RWPE2 (cell line): ENCODE data around the gene ADK.

Experiments
- ATAC-seq: fragments of 200-7000 bp; cut with Tn5 transposase; 3 replicates; pipeline ENCODE4 v1.9.1; 2021; ENCODE audit warnings: low read depth
- DNase-seq: peaks from one replicate; pipeline ENCODE4 v3.0.0-alpha.2; 2020; ENCODE audit warnings: low spot score
- H3K27ac ChIP-seq: fragments of 450-650 bp; 2 replicates; pipeline ENCODE4 v1.5.1; 2017; ENCODE audit warnings: mild to moderate bottlenecking; ENCODE audit not compliant: poor library complexity, severe bottlenecking
- H3K27me3 ChIP-seq: fragments of 250-450 bp; sonication (Bioruptor Pico); 2 replicates; pipeline ENCODE4 v1.5.1; 2021; ENCODE audit warnings: mild to moderate bottlenecking, moderate library complexity; ENCODE audit not compliant: insufficient read depth, poor library complexity, severe bottlenecking
- H3K36me3 ChIP-seq: fragments of 250-450 bp; sonication (Bioruptor Pico); 2 replicates; pipeline ENCODE4 v1.5.1; 2020; ENCODE audit warnings: low read depth, mild to moderate bottlenecking, moderate library complexity
- H3K4me1 ChIP-seq: fragments of 250-450 bp; sonication (Bioruptor Pico); 2 replicates; pipeline ENCODE4 v1.5.1; 2021; ENCODE audit warnings: mild to moderate bottlenecking, moderate library complexity; ENCODE audit not compliant: insufficient read depth, poor library complexity, severe bottlenecking
- H3K4me3 ChIP-seq: fragments of 250-450 bp; sonication (Bioruptor Pico); 2 replicates; pipeline ENCODE4 v1.5.1; 2021; ENCODE audit warnings: mild to moderate bottlenecking, moderate library complexity; ENCODE audit not compliant: severe bottlenecking
- H3K9me3 ChIP-seq: fragments of 250-450 bp; sonication (Bioruptor Pico); 2 replicates; pipeline ENCODE4 v1.5.1; 2021; ENCODE audit warnings: mild to moderate bottlenecking, moderate library complexity; ENCODE audit not compliant: severe bottlenecking
- TF ChIP-seq, protein P1 (sequence below): fragments of 450-650 bp; IDR thresholded peaks from one replicate; pipeline ENCODE4 v1.5.1; 2017; ENCODE audit warnings: mild to moderate bottlenecking, moderate library complexity; ENCODE audit not compliant: poor library complexity, severe bottlenecking

Gene ADK

DNA sequence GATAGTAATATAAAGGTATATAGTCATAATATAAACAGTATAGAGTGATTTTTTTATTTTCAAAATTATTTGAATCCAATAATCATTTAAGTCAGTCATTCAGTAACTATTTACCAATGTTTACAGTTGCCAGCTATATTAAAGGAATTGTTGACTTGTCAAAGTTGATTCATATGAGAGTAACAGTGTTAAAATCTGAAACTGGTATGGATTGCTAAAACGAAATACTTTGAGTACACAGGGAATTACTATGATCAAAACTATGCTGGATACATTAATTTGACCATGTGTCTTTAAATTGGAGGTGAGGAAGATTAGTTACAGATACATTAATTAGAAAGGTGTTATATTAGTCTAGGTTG is 282.6 kb downstream of the ADK start:
- H3K36me3 ChIP-seq, result peaks cover 10% of the 10 kb centered on the region
- H3K4me3 ChIP-seq, result no peak overlapping the region
- H3K27me3 ChIP-seq, result no peaks in the 10 kb centered on the region
- H3K27ac ChIP-seq, result no peak overlapping the region
- TF ChIP-seq, protein P1, sequence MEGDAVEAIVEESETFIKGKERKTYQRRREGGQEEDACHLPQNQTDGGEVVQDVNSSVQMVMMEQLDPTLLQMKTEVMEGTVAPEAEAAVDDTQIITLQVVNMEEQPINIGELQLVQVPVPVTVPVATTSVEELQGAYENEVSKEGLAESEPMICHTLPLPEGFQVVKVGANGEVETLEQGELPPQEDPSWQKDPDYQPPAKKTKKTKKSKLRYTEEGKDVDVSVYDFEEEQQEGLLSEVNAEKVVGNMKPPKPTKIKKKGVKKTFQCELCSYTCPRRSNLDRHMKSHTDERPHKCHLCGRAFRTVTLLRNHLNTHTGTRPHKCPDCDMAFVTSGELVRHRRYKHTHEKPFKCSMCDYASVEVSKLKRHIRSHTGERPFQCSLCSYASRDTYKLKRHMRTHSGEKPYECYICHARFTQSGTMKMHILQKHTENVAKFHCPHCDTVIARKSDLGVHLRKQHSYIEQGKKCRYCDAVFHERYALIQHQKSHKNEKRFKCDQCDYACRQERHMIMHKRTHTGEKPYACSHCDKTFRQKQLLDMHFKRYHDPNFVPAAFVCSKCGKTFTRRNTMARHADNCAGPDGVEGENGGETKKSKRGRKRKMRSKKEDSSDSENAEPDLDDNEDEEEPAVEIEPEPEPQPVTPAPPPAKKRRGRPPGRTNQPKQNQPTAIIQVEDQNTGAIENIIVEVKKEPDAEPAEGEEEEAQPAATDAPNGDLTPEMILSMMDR, result no peak
- DNase-seq (no peak), ATAC-seq (no peak)
- no peaks in the 10 kb centered on the region for H3K9me3 ChIP-seq
- H3K4me1 ChIP-seq, result no peaks in the 10 kb centered on the region

DNA sequence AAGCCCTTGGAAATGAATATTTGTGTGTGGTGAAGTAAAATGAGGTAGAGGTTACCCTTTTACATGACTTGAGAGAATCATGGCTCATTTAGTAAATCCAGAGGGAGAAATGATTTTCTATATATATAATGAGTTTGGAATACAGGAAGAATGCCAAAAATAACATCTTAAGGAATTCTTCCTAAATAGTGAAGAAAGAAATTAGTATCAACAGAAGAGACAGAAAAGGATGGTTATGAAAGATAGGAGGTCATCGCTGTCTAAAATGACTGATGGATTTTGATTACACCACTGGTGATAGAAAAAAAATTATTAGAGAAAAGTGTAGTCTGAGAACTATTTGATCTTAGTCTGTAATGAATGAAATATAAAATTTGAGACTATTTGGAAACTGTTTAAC is 283.0 kb downstream of the ADK start:
- no peak for DNase-seq

DNA sequence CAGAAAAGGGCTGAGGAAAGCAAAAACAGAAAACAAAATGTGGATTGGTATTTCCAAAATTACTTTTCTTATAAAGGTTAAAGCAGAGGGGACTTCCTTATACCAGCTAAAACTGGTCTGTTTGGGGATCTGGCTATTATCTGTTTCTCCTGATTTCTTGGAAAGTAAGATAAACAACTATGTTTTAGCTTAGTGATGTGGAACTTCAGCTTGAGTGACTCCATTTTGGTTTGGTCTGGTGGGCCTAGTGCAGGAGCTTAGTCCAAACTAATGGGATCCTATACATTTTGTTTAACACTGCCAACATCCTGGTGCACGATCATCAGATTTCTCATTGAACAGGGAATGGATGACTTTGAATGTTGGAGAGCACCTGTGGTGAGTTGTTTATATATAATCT is 283.5 kb downstream of the ADK start:
- Histone ChIP-seq H3K27ac (no peak overlapping the region), H3K27me3 (no peaks in the 10 kb centered on the region), H3K9me3 (no peaks in the 10 kb centered on the region), H3K36me3 (peaks cover 12% of the 10 kb centered on the region; the same call in 1 of the 2 replicates), H3K4me3 (no peak overlapping the region), H3K4me1 (no peaks in the 10 kb centered on the region)
- ATAC-seq (no peak), DNase-seq (no peak)
- TF ChIP-seq, protein P1, result no peak

More for the DNA sequence above, 283.0 kb downstream of the ADK start:
- peaks cover 10% of the 10 kb centered on the region for H3K36me3 ChIP-seq
- H3K4me1 ChIP-seq, result no peaks in the 10 kb centered on the region
- TF ChIP-seq, protein P1, result no peak
- no peak for ATAC-seq
- H3K9me3 ChIP-seq, result no peaks in the 10 kb centered on the region
- H3K27ac ChIP-seq, result no peak overlapping the region
- no peaks in the 10 kb centered on the region for H3K27me3 ChIP-seq
- H3K4me3 ChIP-seq, result no peak overlapping the region

DNA sequence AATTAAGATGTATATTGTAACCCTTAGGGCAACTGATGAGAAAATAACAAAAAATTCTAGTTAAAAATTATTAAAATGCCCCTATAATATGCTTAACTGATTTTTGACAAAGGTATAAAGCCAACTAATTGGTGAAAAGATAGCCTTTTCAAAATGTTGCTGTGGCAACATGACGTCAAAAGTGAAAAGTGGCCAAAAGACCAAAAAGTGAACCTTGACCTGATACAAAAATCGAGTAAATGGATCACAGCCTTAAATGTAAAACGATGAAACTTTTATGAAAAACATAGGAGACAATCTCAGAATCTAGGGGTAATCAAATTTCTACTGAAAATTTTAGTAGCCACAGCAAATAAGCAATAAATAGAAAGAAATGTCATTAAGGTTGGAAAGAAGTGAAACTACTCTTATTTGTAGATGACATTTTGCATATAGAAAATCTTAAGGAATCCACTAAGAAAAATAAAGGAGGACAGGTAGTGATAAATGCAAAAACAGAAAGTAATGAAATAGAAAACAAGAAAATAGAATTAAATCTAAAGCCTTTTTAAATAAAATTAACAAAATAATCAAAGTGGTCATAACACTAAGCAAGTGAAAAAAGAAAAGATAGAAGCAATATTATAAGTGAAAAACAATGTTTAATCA is 285.6 kb downstream of the ADK start:
- Histone ChIP-seq H3K4me3 (no peak overlapping the region), H3K9me3 (no peaks in the 10 kb centered on the region), H3K36me3 (peaks cover 22% of the 10 kb centered on the region), H3K27me3 (no peaks in the 10 kb centered on the region), H3K27ac (no peak overlapping the region), H3K4me1 (no peaks in the 10 kb centered on the region)
- TF ChIP-seq, protein P1, result no peak
- no peak for ATAC-seq
- no peak for DNase-seq

DNA sequence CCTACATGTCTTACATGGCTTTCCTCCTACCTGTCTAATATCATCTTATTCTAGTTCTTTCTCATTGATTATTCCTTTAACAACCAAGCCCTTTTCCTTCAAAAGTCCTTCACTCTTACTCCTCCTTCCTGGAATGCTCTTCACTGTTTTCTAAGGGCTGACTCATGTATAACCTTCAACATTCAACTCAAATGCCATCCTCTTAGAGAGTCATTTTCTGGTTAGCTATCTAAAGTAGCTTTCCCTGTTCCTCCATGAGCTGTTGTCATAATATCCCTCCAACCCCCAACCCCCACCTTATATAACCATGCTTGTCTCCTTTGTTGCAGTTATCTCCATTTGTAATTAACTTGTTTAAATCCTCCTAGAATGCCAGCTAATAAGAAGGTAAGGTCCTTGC is 286.8 kb downstream of the ADK start:
- no peak overlapping the region for H3K27ac ChIP-seq
- peak; percentile 51; the same call in 1 of the 3 replicates for ATAC-seq
- H3K27me3 ChIP-seq, result no peaks in the 10 kb centered on the region
- DNase-seq, result no peak
- no peaks in the 10 kb centered on the region for H3K4me1 ChIP-seq
- H3K4me3 ChIP-seq, result no peak overlapping the region
- H3K36me3 ChIP-seq, result peaks cover 22% of the 10 kb centered on the region
- no peaks in the 10 kb centered on the region for H3K9me3 ChIP-seq
- TF ChIP-seq, protein P1, result no peak
